K562 (cell line): ENCODE results near the gene CYP24A1. TPM values are rescaled to one million over a fixed set of nuclear protein-coding genes. Genes with fewer than 3 reads are reported as not detected.

ENCODE experiments used
- ATAC-seq: fragments of 200-7000 bp; cut with Tn5 transposase; 3 replicates; pipeline ENCODE4 v1.9.1; 2020; ENCODE audit warnings: moderate library complexity
- BruUV-seq: library from RNA; stranded (reverse); fragments of 400-500 nt; replicated peaks from 2 replicates; lab custom pipeline; 2021; lab: Mats Ljungman, UMichigan
- CTCF ChIA-PET: fragments of 300-600 bp; formaldehyde crosslinking; extraction: SDS; loops from one replicate; lab custom pipeline; 2021; ENCODE audit warnings: low intra/inter-chr PET ratio; lab: Yijun Ruan, JAX
- POLR2A ChIA-PET: fragments of 300-600, 350-650 bp; sonication (Branson Sonifier 250); formaldehyde crosslinking; extraction: SDS; loops from one replicate; lab custom pipeline; 2021; ENCODE audit warnings: antibody characterized with exemption, inconsistent platforms; lab: Yijun Ruan, JAX
- DNase-seq, 4 experiments: peaks; one replicate each; pipeline versions ENCODE4 v3.0.0 to v3.0.0-alpha.2; 2011 to 2018; ENCODE audit warnings: low spot score in 3 of 4, mixed read lengths in 3 of 4; ENCODE audit errors: extremely low read depth in 1 of 4
- FAIRE-seq: peaks from 2 replicates; lab custom pipeline; 2011; peaks lifted over from hg19 to GRCh38; lab: Jason Lieb, UNC
- H2AFZ ChIP-seq: 2 replicates; pipeline ENCODE4 v1.6.0; 2011; ENCODE audit warnings: low read depth, low read length, control low read depth, inconsistent platforms
- H3K27ac ChIP-seq: fragments of 200-600 bp; 3 replicates; pipeline ENCODE4 v1.8.0; 2011; ENCODE audit warnings: low read depth, mild to moderate bottlenecking, control low read depth, inconsistent platforms, low read length, moderate library complexity, mixed read lengths; ENCODE audit errors: extremely low read depth
- H3K27me3 ChIP-seq, 2 experiments: fragments of 300-600 bp in 1 of 2; 2 replicates in 1 of 2; 3 replicates in 1 of 2; pipeline versions ENCODE4 v1.6.0 to v1.8.0; 2011; ENCODE audit warnings: inconsistent platforms in 2 of 2, low read length in 2 of 2, mild to moderate bottlenecking in 1 of 2, mixed read lengths in 1 of 2, moderate library complexity in 1 of 2; ENCODE audit not compliant: control insufficient read depth in 2 of 2, insufficient read depth in 2 of 2
- H3K36me3 ChIP-seq: fragments of 300-600 bp; 3 replicates; pipeline ENCODE4 v1.8.0; 2011; ENCODE audit warnings: mild to moderate bottlenecking, low read length, inconsistent platforms; ENCODE audit not compliant: control insufficient read depth, insufficient read depth
- H3K4me1 ChIP-seq, 2 experiments: fragments of 200-600 bp in 1 of 2; replicated peaks in 1 of 2; 2 replicates in 1 of 2; 3 replicates in 1 of 2; pipeline versions ENCODE4 v1.5.1 to v1.8.0; 2011; ENCODE audit warnings: inconsistent platforms in 2 of 2, low read length in 2 of 2, mild to moderate bottlenecking in 1 of 2, mixed read lengths in 1 of 2, moderate library complexity in 1 of 2; ENCODE audit not compliant: control insufficient read depth in 2 of 2, insufficient read depth in 2 of 2
- H3K4me2 ChIP-seq: 2 replicates; pipeline ENCODE4 v1.6.1; 2011; ENCODE audit warnings: low read length, control low read depth, inconsistent platforms, mixed read lengths; ENCODE audit not compliant: insufficient read depth
- H3K4me3 ChIP-seq: fragments of 200-600 bp; sonication (generic), shearing (Covaris generic); 2 replicates; pipeline ENCODE4 v1.5.1; 2016; ENCODE audit warnings: control low read depth, inconsistent platforms
- H3K79me2 ChIP-seq: fragments of 200-600 bp; 3 replicates; pipeline ENCODE4 v1.8.0; 2011; ENCODE audit warnings: low read length, inconsistent platforms; ENCODE audit not compliant: control insufficient read depth, insufficient read depth
- H3K9ac ChIP-seq, 2 experiments: 2 replicates each; pipeline versions ENCODE4 v1.6.0 to v1.6.1; 2011; ENCODE audit warnings: low read depth in 2 of 2, low read length in 2 of 2, control low read depth in 1 of 2, inconsistent platforms in 1 of 2, mild to moderate bottlenecking in 1 of 2, mixed read lengths in 1 of 2; ENCODE audit not compliant: insufficient read depth in 1 of 2
- H3K9me1 ChIP-seq: one replicate; pipeline ENCODE4 v1.6.0; 2011; ENCODE audit warnings: inconsistent platforms, mild to moderate bottlenecking, low read length, moderate library complexity; ENCODE audit not compliant: control insufficient read depth, insufficient read depth
- H3K9me3 ChIP-seq: replicated peaks from 2 replicates; pipeline ENCODE4 v1.5.1; 2011; ENCODE audit warnings: low read depth, low read length, inconsistent platforms; ENCODE audit not compliant: control insufficient read depth, insufficient read depth
- H4K20me1 ChIP-seq: replicated peaks from 2 replicates; pipeline ENCODE4 v1.6.1; 2011; ENCODE audit warnings: low read length, inconsistent platforms, mixed read lengths; ENCODE audit not compliant: control insufficient read depth, insufficient read depth
- SREBF2 ChIP-seq: sonication (generic); formaldehyde crosslinking; IDR thresholded peaks from 2 replicates; pipeline ENCODE4 v1.4.0; 2020; ENCODE audit warnings: mild to moderate bottlenecking, missing genetic modification reagents
- ZNF274 ChIP-seq: IDR thresholded peaks from 2 replicates; pipeline ENCODE4 v1.6.1; 2011; ENCODE audit warnings: low read depth, mild to moderate bottlenecking, low read length, moderate library complexity, borderline replicate concordance
- WGBS: fragments of 100-300 bp; shearing (Covaris generic); methylation state at CpG from one replicate; pipeline ENCODE4 v1.1.6; 2016; ENCODE audit warnings: low coverage, mixed read lengths; ENCODE audit not compliant: insufficient coverage; ENCODE audit errors: missing lambda C conversion rate; 5-methylcytosine and 5-hydroxymethylcytosine counted together
- in situ Hi-C: fragments of 300-500 bp; cut with MboI; formaldehyde crosslinking; loops from 4 replicates; pipeline ENCODE4 v1.15.0; 2018; ENCODE audit warnings: inconsistent platforms, mixed read lengths
- intact Hi-C: fragments of 100-400 bp; cut with micrococcal nuclease; formaldehyde crosslinking; loops from 2 replicates; pipeline ENCODE4 v1.14.2; 2022
- polyA plus RNA-seq, 8 experiments: library from polyadenylated mRNA; depleted of rRNA in 4 of 8; stranded (reverse) in 5 of 8; unstranded in 3 of 8; fragments of >200 nt; fragmentation: Nextera tagmentation in 2 of 8; fragmentation: Illumina TruSeq in 1 of 8; extraction: Ambion mirVana in 2 of 8; extraction: Trizol in 1 of 8; gene quantifications; 2 replicates each; pipeline versions ENCODE4 v1.2.1 to v1.2.3, GENCODE V29; 2011 to 2014; ENCODE audit warnings: inconsistent platforms in 1 of 8, missing spikeins in 1 of 8
- total RNA-seq, 7 experiments: library from RNA; depleted of rRNA in 6 of 7; stranded (reverse); fragments of >200 nt in 6 of 7; fragmentation: Illumina TruSeq in 2 of 7; extraction: Trizol in 2 of 7; gene quantifications; 2 replicates each; pipeline versions ENCODE4 v1.2.1 to v1.2.3, GENCODE V29; 2011 to 2021; ENCODE audit warnings: low replicate concordance in 1 of 7
- TF ChIP-seq, protein P1 (sequence below), 3 experiments: fragments of 200-800 bp in 1 of 3; fragments of 250-450 bp in 1 of 3; fragments of 450-650 bp in 1 of 3; sonication (Bioruptor Pico) in 1 of 3; sonication (Bioruptor generic) in 1 of 3; formaldehyde crosslinking in 1 of 3; IDR thresholded peaks; 2 replicates each; pipeline versions ENCODE4 v1.6.1 to v1.8.0; 2016 to 2022; ENCODE audit warnings: mild to moderate bottlenecking in 2 of 3, missing genetic modification characterization in 2 of 3, missing compliant biosample characterization in 1 of 3, moderate library complexity in 1 of 3

The CYP24A1 gene
- total and polyA plus RNA-seq, 9 of the 15 experiments (the other 6 are each of a cell fraction or from before 2014, with no cell fraction given): 0.04 TPM; not detected in 8

DNA sequence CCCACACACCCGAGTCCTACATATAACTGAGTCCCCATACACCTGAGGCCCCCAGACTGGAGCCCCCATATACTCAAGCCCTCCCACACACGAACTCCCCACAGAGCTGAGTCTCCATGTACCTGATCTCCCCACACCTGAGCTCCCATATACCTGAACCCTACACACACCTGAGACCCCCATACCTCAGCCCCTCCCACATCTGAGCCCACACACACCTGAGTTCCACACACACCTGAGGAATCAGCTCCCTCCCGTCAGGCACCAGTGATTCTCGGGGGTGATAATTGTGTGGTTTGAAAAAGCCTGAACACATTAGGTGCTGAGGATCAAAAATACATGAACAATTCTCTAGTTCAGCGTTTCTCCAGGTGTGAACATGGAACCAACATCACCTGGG lies 49.5 kb upstream of the CYP24A1 start:
- no peak for FAIRE-seq
- Histone ChIP-seq H3K4me3 (no peak overlapping the region), H4K20me1 (no peaks in the 10 kb centered on the region), H3K4me1 (no peaks in the 10 kb centered on the region), H3K9me1 (no peaks in the 10 kb centered on the region), H3K79me2 (no peaks in the 10 kb centered on the region), H3K9me3 (no peaks in the 10 kb centered on the region), H2AFZ (no peak overlapping the region)
- WGBS: 6% methylated on average over 5 of the region's 5 CpGs
- no TSS peak for BruUV-seq
- ChIA-PET POLR2A (interaction anchor here (1.0 to 1.8 kb wide), 3 partner anchors 10 to 13 kb away, joined by 3 to 6 read pairs (median 4); no protein-coding TSS in a partner anchor), CTCF (no interaction called here)
- intact Hi-C loops: no loop called here
- TF ChIP-seq SREBF2 (CRISPR knock-in tag): no peak
- TF ChIP-seq, protein P1, sequence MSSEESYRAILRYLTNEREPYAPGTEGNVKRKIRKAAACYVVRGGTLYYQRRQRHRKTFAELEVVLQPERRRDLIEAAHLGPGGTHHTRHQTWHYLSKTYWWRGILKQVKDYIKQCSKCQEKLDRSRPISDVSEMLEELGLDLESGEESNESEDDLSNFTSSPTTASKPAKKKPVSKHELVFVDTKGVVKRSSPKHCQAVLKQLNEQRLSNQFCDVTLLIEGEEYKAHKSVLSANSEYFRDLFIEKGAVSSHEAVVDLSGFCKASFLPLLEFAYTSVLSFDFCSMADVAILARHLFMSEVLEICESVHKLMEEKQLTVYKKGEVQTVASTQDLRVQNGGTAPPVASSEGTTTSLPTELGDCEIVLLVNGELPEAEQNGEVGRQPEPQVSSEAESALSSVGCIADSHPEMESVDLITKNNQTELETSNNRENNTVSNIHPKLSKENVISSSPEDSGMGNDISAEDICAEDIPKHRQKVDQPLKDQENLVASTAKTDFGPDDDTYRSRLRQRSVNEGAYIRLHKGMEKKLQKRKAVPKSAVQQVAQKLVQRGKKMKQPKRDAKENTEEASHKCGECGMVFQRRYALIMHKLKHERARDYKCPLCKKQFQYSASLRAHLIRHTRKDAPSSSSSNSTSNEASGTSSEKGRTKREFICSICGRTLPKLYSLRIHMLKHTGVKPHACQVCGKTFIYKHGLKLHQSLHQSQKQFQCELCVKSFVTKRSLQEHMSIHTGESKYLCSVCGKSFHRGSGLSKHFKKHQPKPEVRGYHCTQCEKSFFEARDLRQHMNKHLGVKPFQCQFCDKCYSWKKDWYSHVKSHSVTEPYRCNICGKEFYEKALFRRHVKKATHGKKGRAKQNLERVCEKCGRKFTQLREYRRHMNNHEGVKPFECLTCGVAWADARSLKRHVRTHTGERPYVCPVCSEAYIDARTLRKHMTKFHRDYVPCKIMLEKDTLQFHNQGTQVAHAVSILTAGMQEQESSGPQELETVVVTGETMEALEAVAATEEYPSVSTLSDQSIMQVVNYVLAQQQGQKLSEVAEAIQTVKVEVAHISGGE (CRISPR knock-in tag; IDR thresholded peaks at IDR 0.05): peak in 1 of 3 experiments; percentile 72; a peak in 1 of 6 replicates
- no peak for TF ChIP-seq ZNF274
- TF ChIP-seq, all 486 proteins: peak for 1
- Histone ChIP-seq H3K4me2 (no peak overlapping the region), H3K27ac (no peak overlapping the region), H3K27me3 (no peaks in the 10 kb centered on the region), H3K36me3 (peaks cover 7% of the 10 kb centered on the region; the same call in 1 of the 3 replicates), H3K9ac (no peak overlapping the region)
- DNase-seq: no peak
- in situ Hi-C loops: loop anchor here (25.0 kb wide), 1 partner anchor 661 kb away; no protein-coding TSS in a partner anchor
- ATAC-seq: no peak
